ENCODE measurements around the gene POPDC3.
"Not testable (repeated sequence)": the region's sequence is repeated elsewhere in the genome, so short reads cannot be mapped to it uniquely, and the experiment has no call there.

Gene POPDC3, protein sequence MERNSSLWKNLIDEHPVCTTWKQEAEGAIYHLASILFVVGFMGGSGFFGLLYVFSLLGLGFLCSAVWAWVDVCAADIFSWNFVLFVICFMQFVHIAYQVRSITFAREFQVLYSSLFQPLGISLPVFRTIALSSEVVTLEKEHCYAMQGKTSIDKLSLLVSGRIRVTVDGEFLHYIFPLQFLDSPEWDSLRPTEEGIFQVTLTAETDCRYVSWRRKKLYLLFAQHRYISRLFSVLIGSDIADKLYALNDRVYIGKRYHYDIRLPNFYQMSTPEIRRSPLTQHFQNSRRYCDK

GRCh38 chr6:105179244-105180065 lies at the start of gene POPDC3:
Gene POPDC3, minus strand, starts transcription at chr6:105180014. Its CDS starts 18,105 bp downstream, at chr6:105161909.
- TF ChIP-seq, protein P1, sequence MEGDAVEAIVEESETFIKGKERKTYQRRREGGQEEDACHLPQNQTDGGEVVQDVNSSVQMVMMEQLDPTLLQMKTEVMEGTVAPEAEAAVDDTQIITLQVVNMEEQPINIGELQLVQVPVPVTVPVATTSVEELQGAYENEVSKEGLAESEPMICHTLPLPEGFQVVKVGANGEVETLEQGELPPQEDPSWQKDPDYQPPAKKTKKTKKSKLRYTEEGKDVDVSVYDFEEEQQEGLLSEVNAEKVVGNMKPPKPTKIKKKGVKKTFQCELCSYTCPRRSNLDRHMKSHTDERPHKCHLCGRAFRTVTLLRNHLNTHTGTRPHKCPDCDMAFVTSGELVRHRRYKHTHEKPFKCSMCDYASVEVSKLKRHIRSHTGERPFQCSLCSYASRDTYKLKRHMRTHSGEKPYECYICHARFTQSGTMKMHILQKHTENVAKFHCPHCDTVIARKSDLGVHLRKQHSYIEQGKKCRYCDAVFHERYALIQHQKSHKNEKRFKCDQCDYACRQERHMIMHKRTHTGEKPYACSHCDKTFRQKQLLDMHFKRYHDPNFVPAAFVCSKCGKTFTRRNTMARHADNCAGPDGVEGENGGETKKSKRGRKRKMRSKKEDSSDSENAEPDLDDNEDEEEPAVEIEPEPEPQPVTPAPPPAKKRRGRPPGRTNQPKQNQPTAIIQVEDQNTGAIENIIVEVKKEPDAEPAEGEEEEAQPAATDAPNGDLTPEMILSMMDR (IDR thresholded peaks at IDR 0.05; ENCODE audit: insufficient read depth, low read depth, low read length, missing control alignments): no peak
- peak within 1 kb of the TSS; percentile 30 for H3K4me3 ChIP-seq (ENCODE audit: low read depth, low read length)
- peak; percentile 21 for DNase-seq (ENCODE audit: low read depth)

GRCh38 chr6:105227295-105227767 lies 47.5 kb upstream of the POPDC3 start:
- no peak overlapping the region for H3K4me3 ChIP-seq (ENCODE audit: low read depth, low read length)
- DNase-seq (ENCODE audit: low read depth): no peak
- TF ChIP-seq, protein P1 (IDR thresholded peaks at IDR 0.05; ENCODE audit: insufficient read depth, low read depth, low read length, missing control alignments): no peak

- TF ChIP-seq, protein P1 (IDR thresholded peaks at IDR 0.05; ENCODE audit: insufficient read depth, low read depth, low read length, missing control alignments): no peak
- DNase-seq (ENCODE audit: low read depth): no peak
- H3K4me3 ChIP-seq (ENCODE audit: low read depth, low read length): no peak overlapping the region
Measured at GRCh38 chr6:105226598-105227294, 46.9 kb upstream of the POPDC3 start.

- TF ChIP-seq, protein P1 (IDR thresholded peaks at IDR 0.05; ENCODE audit: insufficient read depth, low read depth, low read length, missing control alignments): no peak
- no peak for DNase-seq (ENCODE audit: low read depth)
- H3K4me3 ChIP-seq (ENCODE audit: low read depth, low read length): no peak overlapping the region
Measured at GRCh38 chr6:105223242-105223641, 43.4 kb upstream of the POPDC3 start.

DNA sequence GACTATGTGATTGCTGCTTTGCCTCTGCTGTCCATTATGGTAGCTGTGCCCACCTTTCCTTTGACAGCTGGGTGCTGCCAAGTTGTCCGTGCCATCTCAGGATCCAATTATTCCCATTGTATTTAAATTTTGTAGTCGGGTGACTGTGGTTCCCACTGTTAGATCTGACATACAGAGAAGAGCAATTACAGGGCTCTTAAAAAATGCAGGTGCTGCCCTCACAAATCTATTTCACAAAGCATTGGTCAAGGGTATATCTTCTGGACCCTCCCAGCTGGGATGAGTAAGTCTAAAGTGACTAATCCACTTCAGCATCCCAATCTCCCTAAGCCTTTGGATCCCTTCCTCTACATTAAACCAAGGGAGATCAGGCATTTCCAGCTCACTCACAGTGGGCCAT lies 41.4 kb upstream of the POPDC3 start:
- H3K4me3 ChIP-seq (ENCODE audit: low read depth, low read length); DNase-seq (ENCODE audit: low read depth): not testable (repeated sequence)

GRCh38 chr6:105220186-105220585 lies 40.4 kb upstream of the POPDC3 start:
- TF ChIP-seq, protein P1 (IDR thresholded peaks at IDR 0.05; ENCODE audit: insufficient read depth, low read depth, low read length, missing control alignments): no peak
- H3K4me3 ChIP-seq (ENCODE audit: low read depth, low read length): no peak overlapping the region
- DNase-seq (ENCODE audit: low read depth): no peak

- not testable (repeated sequence) for H3K4me3 ChIP-seq (ENCODE audit: low read depth, low read length); DNase-seq (ENCODE audit: low read depth)
Measured at GRCh38 chr6:105219218-105219617, 39.4 kb upstream of the POPDC3 start.
